MM.1S (cell line): ENCODE data around the gene PLEK.

Experiments
- EZH2 ChIP-seq: fragments of 300-600 bp; sonication (generic); optimal IDR thresholded peaks from 2 replicates; pipeline ENCODE3; 2017; ENCODE audit warnings: low read depth, mild to moderate bottlenecking, antibody characterized with exemption, low read length, mixed read lengths
- TF ChIP-seq, protein P1 (sequence below): fragments of 300-600 bp; sonication (generic); IDR thresholded peaks from 2 replicates; pipeline ENCODE4 v1.5.1; 2016; ENCODE audit warnings: antibody characterized with exemption, low read length, mixed read lengths

DNA sequence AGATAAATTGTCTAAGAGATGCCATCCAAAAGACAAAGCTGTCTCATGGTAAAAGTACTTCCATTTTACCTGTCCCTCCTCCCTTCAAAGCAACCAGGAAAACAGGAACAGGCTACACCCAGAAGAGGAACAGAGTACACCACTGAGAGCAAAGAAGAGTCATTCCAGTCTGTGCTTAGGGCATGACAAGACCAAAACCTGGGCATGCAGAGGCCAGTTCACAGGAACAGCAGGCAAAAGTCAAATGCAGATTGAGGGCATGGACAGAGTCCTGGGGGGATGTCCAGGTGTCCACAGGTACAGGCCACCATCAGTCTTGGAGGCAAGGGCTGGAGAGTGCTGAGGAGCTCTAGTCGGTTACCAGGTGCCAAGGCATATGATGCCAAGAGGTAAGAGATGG lies 23.7 kb downstream of the PLEK start:
- no peak for TF ChIP-seq EZH2
- TF ChIP-seq, protein P1, sequence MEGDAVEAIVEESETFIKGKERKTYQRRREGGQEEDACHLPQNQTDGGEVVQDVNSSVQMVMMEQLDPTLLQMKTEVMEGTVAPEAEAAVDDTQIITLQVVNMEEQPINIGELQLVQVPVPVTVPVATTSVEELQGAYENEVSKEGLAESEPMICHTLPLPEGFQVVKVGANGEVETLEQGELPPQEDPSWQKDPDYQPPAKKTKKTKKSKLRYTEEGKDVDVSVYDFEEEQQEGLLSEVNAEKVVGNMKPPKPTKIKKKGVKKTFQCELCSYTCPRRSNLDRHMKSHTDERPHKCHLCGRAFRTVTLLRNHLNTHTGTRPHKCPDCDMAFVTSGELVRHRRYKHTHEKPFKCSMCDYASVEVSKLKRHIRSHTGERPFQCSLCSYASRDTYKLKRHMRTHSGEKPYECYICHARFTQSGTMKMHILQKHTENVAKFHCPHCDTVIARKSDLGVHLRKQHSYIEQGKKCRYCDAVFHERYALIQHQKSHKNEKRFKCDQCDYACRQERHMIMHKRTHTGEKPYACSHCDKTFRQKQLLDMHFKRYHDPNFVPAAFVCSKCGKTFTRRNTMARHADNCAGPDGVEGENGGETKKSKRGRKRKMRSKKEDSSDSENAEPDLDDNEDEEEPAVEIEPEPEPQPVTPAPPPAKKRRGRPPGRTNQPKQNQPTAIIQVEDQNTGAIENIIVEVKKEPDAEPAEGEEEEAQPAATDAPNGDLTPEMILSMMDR: no peak
